Stimulated activated CD4-positive, alpha-beta T cell treated with anti-CD3 and anti-CD28 coated beads, Interleukin-4, amount 100 ng/mL, for 4 hours (primary cell): ENCODE data around the gene C2orf42.
"Not testable (repeated sequence)": the region's sequence is repeated elsewhere in the genome, so short reads cannot be mapped to it uniquely, and the experiment has no call there.

Experiments used
- DNase-seq, 2 experiments: peaks; one replicate each; pipeline ENCODE4 v3.0.0-alpha.2; 2020

Gene C2orf42

GRCh38 chr2:70102323-70102905 is 88.4 kb downstream of the C2orf42 start:
- not testable (repeated sequence) for DNase-seq

GRCh38 chr2:70101686-70102085 is 89.1 kb downstream of the C2orf42 start:
- not testable (repeated sequence) for DNase-seq

- no peak for DNase-seq
Observed at GRCh38 chr2:70101174-70101573, 89.6 kb downstream of the C2orf42 start.
